ENCODE results near the gene PDE7B. TPM values are rescaled to one million over a fixed set of nuclear protein-coding genes. Genes with fewer than 3 reads are reported as not detected.
"Not testable (repeated sequence)": the region's sequence is repeated elsewhere in the genome, so short reads cannot be mapped to it uniquely, and the experiment has no call there.

Gene PDE7B
- polyA plus RNA-seq, 4 donors = 8.1 to 9.5 (median 8.9) TPM

DNA sequence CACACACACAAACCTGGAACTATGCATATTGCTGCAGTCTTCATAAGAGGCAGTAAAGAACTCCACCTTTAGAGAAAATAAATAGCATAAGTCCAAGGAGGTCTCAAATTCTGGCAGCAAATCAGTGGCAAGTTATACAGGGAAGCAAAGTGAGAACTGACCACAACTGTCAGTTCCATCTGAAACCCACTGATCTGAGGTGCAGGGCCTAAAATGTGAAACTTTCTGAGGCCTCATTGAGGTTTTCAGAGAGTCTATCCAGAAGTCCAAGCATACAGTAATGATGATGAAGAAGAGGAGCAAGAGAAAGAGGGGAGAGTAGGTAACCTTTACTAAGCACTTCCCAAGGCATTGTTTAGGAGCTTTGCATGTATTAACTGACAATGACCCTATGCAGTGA is 362.4 kb downstream of the PDE7B start:
- no peak for DNase-seq (ENCODE audit: low read depth in 4 of 4, low spot score in 3 of 4)

DNA sequence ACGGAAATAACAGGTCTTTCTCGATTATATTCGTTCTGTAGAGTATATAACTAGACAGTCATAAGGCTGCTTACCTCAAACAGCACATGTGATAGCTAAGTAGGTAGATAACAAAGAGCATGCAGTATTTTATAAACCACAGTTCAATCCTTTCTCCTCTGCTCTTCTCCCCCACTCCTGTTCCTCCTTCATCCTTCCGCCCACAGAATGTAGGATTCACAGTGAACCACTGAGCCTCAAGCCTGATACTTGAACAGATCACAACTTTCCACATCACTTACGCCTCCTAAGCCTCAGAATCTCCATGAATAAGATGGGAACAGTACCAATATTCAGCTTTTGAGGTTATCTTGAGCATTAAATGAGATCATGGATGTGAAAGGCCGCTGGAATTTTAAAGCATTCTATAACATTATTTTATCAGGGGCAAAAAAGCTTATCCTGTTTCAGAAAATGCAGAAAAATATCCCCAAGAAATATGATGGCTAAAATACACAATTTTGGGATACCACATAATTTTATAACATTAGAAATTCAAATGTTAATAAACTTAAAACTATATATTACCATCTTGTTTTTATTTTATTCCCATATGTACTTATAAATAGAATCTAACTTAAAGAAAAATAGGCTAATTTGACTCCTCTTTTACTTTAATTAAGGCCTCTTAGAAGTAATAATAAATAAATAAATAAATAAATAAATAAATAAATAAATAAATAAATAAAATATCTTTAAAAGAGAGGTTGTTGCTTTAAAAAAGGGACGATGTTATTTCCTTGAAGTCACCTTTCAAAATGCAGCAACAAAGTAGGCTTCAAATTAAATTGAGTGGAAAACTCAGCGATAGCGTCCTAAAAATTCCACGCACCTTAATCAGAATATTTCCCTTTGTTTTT is 365.3 kb downstream of the PDE7B start:
- DNase-seq (ENCODE audit: low read depth in 4 of 4, low spot score in 3 of 4) = no peak

DNA sequence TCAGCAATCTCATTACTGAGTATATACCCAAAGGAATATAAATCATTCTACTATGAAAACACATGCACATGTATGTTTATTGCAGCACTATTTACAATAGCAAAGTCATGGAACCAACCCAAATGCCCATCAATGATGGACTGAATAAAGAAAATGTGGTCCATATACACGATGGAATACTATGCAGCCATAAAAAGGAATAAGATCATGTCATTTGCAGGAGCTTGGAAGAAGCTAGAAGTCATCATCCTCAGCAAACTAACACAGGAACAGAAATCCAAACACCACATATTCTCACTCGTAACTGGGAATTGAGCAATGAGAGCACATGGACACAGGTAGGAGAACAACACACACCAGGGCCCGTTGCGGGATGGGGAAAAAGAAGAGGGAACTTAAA is 373.5 kb downstream of the PDE7B start:
- not testable (repeated sequence) for DNase-seq (ENCODE audit: low read depth in 4 of 4, low spot score in 3 of 4)

DNA sequence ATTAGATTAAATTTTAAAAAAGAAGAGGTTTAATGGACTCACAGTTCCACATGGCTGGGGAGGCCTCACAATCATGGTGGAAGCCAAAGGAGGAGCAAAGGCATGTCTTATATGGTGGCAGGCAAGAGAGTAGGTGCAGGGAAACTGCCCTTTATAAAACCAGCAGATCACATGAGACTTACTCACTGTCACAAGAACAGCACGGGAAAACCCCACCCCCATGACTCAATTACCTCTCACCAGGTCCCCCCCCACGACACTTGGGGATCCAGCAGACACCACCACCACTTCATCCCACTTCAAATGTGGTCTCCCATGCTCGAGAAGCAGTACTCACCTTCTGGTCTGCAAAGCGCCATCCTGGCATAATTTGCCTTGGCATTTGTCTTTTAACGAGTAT is 374.0 kb downstream of the PDE7B start:
- DNase-seq (ENCODE audit: low read depth in 4 of 4, low spot score in 3 of 4) = no peak

DNA sequence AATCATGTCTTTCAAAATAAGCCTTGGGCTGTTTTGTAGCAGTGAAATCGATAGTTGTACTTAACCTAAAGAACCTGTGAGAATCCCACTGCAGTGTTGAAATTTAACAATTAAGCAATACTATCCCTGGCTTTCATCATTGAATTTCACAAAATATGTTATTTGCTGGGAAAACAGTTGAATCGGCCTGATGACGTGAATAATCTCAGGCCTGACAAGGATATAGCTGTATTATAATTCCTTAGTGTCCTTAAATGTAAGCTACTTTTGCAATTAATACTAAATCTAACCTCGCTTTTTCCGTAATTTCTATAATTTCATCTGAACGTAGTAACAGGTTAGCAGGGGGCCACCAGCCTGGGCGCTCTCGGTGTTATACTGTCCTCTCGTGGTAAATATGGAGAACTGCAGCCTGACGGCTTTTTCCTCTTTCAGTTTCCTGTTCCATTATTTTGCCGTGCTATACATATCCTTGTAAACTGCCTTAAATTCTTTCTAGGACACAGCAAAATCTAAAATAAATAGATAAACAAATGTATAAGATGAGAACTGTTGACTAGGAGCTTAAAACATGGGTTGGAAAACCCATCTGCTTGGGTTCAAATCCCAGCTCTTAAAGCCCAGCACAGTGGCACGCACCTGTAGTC is 374.6 kb downstream of the PDE7B start:
- DNase-seq (ENCODE audit: low read depth in 4 of 4, low spot score in 3 of 4) = peak in 3 of 4 donors; percentile 28 to 57 (median 57)

DNA sequence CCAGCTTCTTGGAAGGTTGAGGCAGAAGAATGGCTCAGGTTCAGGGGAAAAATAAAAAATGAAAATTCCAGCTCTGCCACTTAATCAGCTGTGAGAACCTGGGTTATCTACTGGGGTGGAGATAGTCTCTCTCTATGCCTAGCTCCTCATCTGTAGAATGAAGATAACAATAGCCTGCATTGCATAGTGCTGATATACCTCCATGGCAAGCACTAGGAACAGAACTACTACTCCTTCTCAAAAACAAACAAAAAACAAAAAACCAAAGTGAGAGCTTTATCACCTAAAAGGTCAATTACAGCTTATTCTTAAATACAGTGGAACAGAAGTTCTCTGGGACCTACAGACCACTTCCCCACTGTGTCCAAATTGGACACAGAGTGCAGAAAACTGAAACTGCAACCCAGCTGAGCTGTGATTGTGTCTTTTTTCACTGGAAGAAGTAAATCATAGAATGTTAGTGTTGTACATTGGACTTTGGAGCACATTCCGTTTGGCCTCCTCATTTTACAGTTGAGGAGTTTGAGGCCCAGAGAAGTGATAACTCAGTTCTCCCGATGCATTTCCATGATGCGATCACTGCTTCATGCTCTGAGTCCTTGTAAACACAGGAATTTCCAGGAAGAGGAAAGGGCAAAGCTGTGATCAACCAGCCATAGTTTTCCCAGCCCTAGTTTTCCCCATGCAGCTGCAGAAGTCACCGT is 375.3 kb downstream of the PDE7B start:
- peak in 1 of 4 donors; percentile 32 for DNase-seq (ENCODE audit: low read depth in 4 of 4, low spot score in 3 of 4)

DNA sequence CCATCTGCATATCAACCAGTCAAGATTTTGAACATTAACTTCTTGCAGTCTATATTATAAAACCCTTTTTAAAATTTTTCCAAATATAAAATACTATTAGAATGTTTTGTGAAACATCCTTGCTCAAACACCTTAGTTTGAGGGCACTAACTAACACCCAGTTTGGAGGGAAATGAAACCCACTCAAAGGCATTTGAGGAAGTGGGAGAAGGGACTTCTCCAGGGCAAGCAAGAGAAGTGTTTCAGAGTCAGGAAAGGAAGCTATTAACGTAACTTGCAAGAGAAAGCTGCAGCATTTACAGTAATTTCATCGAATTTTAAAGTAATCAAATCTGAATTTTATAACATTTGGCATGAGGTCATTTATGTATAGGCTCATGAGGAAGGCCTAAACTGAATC is 377.3 kb downstream of the PDE7B start:
- DNase-seq (ENCODE audit: low read depth in 4 of 4, low spot score in 3 of 4) = no peak

DNA sequence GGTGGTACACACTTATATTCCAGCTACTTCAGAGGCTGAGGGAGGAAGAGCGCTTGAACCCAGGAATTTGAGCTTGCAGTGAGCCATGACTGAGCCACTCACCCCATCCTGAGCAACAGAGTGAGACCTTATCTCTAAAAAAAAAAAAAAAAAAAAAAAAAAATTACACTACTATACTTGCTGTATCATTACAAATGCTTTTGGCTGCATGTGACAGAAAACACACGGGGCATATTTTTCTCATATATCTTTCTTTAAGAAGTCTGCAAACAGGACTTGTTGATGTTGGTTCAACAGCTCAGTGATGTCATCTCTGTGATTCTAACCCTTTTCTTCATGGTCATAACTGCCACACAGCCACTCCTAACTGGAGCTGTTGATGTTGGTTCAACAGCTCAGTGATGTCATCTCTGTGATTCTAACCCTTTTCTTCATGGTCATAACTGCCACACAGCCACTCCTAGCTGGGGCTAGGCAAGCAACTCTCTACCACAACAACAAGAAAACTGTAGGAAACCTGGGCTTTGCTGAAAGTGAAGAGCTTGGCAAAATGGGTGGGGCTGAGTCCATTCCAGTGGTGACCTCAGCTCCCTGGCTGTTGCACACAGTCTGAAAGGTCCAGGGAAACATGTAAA is 378.8 kb downstream of the PDE7B start:
- DNase-seq (ENCODE audit: low read depth in 4 of 4, low spot score in 3 of 4) = no peak

DNA sequence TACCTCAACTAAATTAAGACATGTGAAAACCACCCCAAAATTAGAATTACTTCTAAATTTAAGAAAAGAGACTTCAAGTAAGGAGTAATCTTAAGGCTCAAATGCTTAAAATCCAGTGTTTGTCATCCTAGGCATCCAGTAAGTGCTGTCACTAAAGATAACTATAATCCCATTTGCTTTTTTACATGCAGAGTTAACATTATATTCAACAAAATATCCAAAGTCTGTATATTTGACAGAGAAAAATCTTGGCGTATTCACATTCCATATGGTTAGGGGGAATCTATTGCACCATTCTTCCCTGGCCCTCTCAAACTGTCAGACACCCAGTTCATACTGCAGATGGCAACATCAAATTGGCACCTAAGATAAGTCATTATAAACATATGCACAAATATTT is 381.2 kb downstream of the PDE7B start:
- no peak for DNase-seq (ENCODE audit: low read depth in 4 of 4, low spot score in 3 of 4)

DNA sequence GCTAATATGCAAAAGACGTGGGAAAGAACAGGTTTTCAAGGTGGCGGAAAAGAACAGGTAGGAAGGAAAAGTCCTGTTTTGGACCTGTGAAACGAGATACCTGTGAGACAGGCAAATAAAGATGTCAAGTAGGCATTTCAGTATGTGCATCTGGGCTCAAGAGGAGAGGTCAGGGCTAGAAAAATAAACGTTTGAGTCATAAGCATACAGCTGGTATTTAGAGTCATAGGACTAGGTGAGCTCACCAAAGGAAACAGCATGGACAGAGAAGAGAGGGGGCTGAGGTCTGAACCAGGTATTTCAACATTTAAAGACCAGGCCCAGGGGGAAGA is 383.7 kb downstream of the PDE7B start:
- DNase-seq (ENCODE audit: low read depth in 4 of 4, low spot score in 3 of 4) = no peak

DNA sequence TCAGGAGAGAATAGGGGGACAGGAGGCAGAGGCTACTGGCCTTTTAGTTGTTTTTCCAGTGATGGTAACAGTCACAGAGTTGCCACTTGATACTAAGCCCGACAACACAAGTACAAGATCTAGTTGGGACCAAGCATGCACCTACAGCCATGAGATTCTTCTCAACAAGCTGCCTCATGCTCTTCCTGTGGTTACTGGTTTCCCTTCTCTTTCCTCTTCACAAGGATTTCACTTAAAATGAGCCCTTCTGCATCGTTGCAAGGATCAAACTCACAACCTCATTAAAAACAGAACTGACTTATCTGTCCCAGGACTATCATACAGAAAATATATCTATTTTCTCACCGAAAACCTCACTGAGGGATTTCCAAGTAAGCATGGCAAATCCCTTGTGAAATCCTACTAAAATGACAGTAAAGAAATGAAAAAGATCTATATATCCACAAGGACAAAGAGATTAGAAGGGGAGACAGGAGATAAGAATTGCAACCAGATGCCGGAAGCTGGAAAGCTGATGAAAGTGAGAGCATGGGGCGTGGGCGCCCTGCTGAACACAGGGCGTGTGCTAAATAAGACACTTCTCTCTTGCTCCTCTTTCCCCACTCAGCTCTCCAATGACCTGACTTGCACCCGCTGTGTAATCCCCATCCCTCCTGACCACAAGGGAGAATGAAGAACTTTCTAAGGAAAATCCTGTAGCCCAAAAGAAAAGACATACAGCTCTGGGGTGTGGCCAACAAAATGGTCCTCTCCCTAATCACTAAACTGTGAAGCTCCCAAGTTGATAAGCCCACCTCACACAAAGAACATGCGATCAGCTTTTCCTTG is 385.2 kb downstream of the PDE7B start:
- no peak for DNase-seq (ENCODE audit: low read depth in 4 of 4, low spot score in 3 of 4)

DNA sequence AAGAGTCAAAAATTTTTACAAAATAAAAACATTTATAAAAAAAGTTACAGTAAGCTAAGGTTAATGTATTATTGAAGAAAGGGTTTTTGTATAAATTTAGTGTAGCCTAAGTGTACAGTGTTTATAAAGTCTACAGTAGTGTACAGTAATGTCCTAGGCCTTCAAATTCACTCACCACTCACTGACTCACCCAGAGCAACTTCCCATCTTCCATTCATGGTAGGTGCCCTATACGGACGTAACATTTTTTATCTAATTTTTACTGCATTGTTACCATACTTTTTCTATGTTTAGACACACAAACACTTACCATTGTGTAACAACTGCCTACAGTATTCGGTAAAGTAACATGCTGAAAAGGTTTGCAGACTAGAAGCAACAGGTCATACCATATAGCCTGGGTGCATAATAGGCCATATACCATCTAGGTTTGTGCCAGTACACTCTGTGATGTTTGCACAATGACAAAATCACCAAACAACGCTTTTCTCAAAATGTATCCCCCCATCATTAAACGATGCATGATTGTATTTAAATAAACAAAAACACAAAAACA is 392.6 kb downstream of the PDE7B start:
- no peak for DNase-seq (ENCODE audit: low read depth in 4 of 4, low spot score in 3 of 4)

All from right renal pelvis (tissue), 4 donors.